HTERT RPE-1 (cell line): ENCODE measurements around the gene FERMT3.

Experiments used
- in situ Hi-C: fragments of 300-500 bp; cut with MboI; formaldehyde crosslinking; loops from 4 replicates; pipeline ENCODE4 v1.14.3; 2020; ENCODE audit warnings: low sequenced_read_pairs

Gene FERMT3

DNA sequence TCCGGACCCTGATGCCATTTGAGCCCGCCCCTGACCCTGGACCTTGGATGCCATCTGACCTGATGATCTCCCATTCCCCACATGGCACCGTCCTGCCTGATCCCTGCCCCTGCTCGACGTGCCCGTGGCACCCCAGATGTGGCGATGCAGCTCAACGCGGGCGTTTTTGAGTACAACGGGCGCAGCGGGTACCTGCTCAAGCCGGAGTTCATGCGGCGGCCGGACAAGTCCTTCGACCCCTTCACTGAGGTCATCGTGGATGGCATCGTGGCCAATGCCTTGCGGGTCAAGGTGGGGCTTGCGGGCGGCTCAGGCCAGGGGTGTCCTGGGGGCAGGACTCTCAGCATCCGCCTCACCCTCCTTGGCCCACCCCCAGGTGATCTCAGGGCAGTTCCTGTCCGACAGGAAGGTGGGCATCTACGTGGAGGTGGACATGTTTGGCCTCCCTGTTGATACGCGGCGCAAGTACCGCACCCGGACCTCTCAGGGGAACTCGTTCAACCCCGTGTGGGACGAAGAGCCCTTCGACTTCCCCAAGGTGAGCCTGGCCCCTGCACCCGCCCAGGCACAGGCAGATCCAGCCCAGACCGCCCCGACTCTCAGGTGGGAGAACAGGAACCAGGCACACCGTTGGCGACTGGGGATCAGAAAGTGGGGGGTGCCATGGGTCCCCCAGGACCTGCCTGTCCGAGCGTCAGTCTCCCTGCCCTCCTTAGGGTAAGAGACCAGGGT lies 55.9 kb downstream of the FERMT3 start:
- in situ Hi-C loops = no loop called here

GRCh38 chr11:64263021-64263946 lies 56.8 kb downstream of the FERMT3 start:
- in situ Hi-C loops = no loop called here

DNA sequence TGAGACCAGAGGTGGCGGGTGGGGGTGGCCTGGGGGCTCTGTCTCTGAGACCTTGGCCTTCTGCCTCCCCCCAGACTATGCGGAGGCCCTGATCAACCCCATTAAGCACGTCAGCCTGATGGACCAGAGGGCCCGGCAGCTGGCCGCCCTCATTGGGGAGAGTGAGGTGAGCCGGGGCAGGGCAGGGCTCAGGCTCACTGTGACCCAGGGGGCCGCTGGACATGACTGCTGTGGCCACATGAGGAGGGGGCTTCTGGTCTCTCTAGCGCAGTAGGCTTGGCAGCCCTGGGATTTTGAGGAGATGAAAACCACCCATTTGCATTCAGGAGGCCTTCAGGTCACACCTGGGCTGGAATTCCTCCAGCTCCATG lies 57.4 kb downstream of the FERMT3 start:
- in situ Hi-C loops = no loop called here

- in situ Hi-C loops = no loop called here
These were observed 57.9 kb downstream of the FERMT3 start for GRCh38 chr11:64264371-64264852.

GRCh38 chr11:64265176-64266160 lies 58.9 kb downstream of the FERMT3 start:
- in situ Hi-C loops = no loop called here

DNA sequence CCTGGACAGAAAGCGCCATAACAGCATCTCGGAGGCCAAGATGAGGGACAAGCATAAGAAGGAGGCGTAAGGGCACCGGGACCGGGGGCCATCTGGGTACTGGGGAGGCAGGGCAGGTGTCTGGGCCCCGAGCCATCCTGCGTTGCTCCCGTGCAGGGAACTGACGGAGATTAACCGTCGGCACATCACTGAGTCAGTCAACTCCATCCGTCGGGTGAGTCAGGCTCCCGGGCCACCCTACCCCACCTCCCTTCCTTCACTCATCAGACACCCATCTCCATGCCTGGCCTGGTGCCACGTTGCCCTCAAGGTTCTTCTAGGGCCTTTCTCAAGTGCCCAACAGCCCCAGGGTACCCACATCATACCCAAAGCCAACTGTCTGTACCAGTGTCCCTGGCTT lies 59.8 kb downstream of the FERMT3 start:
- in situ Hi-C loops = no loop called here

DNA sequence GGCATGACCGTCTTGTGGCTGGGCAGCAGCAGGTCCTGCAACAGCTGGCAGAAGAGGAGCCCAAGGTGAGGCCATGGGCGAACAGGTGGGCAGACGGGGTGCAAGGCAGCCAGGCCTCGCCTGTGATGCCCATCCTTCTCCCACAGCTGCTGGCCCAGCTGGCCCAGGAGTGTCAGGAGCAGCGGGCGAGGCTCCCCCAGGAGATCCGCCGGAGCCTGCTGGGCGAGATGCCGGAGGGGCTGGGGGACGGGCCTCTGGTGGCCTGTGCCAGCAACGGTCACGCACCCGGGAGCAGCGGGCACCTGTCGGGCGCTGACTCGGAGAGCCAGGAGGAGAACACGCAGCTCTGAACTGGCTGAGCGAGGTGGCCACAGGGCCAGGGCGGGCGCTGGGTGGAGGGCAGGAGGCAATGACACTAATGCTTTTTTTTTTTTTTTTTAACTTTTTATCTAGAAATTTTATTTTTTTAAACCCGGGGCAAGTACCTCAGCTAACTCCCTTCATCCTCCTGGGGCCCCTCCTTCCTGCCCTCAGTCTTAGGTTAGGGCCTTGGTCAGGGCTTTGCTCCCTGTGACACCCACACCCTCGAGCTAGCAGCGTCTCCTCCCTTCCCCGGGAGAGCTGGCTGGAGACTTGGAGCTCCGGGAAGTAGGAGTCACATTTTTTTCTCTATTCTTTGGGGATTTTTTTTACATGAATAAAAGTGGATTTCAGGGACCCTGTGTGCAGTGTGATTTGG lies 60.9 kb downstream of the FERMT3 start:
- in situ Hi-C loops = no loop called here

- in situ Hi-C loops = no loop called here
These were observed 61.7 kb downstream of the FERMT3 start for GRCh38 chr11:64268025-64268892.

GRCh38 chr11:64268893-64269539 lies 62.5 kb downstream of the FERMT3 start:
- in situ Hi-C loops = no loop called here

DNA sequence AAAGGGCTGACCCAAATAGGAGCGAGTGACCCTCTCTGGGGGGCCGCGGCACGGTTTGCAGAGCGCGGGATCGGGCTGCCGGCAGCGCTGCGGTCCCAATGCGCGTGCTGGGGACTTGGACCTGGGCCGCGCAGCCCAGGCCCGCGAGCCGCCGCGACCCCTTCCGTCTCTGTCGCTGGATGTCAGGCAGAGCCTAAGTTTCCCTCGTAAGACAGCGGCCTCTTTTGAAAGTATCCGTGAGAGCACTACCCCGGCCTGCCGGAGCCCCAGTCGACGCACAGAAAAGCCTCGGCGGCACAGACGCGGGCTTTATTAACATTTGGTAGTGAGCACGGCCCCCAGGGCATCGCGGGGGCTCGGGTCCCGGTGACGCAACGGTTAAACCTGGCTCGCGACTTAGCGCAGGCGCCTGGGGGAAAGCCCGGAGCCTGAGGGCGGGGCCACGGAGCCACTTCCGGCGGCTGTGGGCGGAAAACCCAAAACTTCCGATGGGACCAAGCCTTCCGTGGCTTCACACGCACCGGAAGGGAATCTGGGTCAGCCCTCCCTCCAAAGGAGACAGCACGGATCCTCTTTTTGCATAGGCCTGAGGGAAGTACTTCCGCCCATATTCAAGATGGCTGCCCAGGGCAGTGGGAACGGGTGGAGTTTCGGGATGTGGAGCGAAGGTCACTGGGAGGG lies 63.2 kb downstream of the FERMT3 start:
- in situ Hi-C loops = no loop called here
